ENCODE results near the gene HPX. TPM values are rescaled to one million over a fixed set of nuclear protein-coding genes. Genes with fewer than 3 reads are reported as not detected.

Gene HPX
- total RNA-seq, 2 donors from 2014 or later: 1.2 to 1.6 TPM

DNA sequence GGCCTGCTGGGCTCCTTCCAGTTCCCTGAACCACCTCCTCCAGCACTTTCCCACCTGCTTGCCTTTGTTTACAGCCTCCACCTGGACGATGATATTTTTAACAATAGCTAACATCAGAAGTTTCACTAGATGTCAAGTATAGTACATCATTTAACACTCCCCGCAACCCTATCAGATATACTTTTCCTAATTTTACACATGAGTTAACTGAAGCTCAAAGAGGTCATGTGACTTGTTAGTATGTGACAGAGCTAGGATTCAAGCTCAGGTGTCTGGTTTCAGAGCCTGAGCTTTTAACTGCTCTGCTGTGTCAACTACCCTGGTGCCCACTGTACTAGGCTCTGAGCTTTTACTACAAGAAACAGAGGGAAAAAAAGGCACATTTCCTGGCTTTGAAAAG lies 14.3 kb upstream of the HPX start:
- Mint-ChIP-seq H3K36me3 (ENCODE audit: insufficient read depth in 2 of 2) (no peaks in the 10 kb centered on the region), H3K4me3 (no peak overlapping the region), H3K27me3 (ENCODE audit: low read depth) (no peaks in the 10 kb centered on the region), H3K27ac (no peak overlapping the region), H3K9me3 (no peaks in the 10 kb centered on the region), H3K4me1 (ENCODE audit: low read depth) (no peaks in the 10 kb centered on the region)
- ATAC-seq (replicated peaks in 1 of 2) (no peak), DNase-seq (no peak)

DNA sequence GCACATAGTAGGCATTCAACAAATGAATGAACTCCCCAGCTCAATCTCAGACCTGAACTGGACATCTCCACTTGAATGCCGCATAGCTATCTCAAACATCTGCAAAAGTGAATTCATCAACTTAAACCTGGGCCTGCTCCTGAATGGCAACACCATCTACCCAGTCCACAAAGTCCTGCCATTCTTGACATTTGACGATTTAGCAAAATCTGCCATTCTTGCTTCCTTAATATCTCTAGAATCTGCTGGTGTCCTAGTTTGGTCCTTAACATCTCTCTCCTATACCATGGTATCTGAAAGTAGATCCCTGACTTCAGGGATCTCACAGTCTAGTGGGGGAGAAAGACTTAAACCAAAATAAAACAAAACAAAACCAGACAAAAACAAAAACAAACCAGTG lies 12.4 kb upstream of the HPX start:
- no peaks in the 10 kb centered on the region for H3K36me3 Mint-ChIP-seq (ENCODE audit: insufficient read depth in 2 of 2)
- no peak overlapping the region for H3K4me3 Mint-ChIP-seq
- H3K27me3 Mint-ChIP-seq (ENCODE audit: low read depth): no peaks in the 10 kb centered on the region
- no peak for ATAC-seq (replicated peaks in 1 of 2)
- H3K9me3 Mint-ChIP-seq: no peaks in the 10 kb centered on the region
- H3K4me1 Mint-ChIP-seq (ENCODE audit: low read depth): no peaks in the 10 kb centered on the region
- H3K27ac Mint-ChIP-seq: no peak overlapping the region
- no peak for DNase-seq

DNA sequence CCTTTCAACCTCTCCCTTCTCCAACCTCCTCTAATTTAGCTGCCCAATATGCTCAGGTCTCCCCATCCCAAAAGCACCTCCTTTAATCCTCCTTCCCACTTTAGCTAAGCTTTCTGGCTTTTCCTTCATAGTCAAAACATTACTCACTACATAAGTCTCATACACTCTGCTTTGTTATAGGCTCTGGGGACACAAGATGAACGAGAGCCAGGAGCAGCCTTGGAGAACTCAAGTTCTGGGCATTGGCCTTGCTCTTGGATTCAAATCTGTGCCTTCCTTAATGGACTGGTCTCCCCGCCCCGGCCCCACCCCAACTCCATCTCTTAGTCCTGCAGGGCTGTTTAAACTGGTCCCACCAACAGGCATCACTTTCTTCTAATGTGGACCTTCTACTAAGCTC lies 11.4 kb upstream of the HPX start:
- H3K9me3 Mint-ChIP-seq: no peaks in the 10 kb centered on the region
- H3K27ac Mint-ChIP-seq: no peak overlapping the region
- ATAC-seq (replicated peaks in 1 of 2) (no peak), DNase-seq (no peak)
- H3K4me1 Mint-ChIP-seq (ENCODE audit: low read depth): no peaks in the 10 kb centered on the region
- no peak overlapping the region for H3K4me3 Mint-ChIP-seq
- no peaks in the 10 kb centered on the region for H3K36me3 Mint-ChIP-seq (ENCODE audit: insufficient read depth in 2 of 2)
- no peaks in the 10 kb centered on the region for H3K27me3 Mint-ChIP-seq (ENCODE audit: low read depth)

DNA sequence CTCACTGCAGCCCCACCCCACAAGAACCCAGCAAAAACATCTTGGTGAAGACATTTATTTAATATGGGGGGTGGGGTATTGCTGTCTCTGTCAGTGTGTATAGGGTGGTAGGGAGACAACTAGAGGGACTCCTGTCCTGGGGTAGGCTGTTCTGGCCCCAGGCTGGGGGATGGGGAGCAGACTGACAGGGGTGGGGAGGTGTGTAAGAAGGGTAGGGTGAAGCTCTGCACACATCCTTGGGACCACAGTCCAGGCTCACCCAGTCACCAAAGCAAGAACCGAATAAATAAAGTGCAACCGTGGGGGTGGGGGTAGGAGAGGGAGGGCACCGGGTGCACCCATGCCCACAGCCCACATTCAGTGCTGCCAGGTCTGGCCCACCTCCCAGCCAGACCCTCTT lies 7.8 kb upstream of the HPX start:
- Mint-ChIP-seq H3K36me3 (ENCODE audit: insufficient read depth in 2 of 2) (no peaks in the 10 kb centered on the region), H3K27ac (no peak overlapping the region), H3K27me3 (ENCODE audit: low read depth) (no peaks in the 10 kb centered on the region), H3K4me3 (no peak overlapping the region), H3K9me3 (no peaks in the 10 kb centered on the region), H3K4me1 (ENCODE audit: low read depth) (no peaks in the 10 kb centered on the region)
- ATAC-seq (replicated peaks in 1 of 2) (no peak), DNase-seq (no peak)

DNA sequence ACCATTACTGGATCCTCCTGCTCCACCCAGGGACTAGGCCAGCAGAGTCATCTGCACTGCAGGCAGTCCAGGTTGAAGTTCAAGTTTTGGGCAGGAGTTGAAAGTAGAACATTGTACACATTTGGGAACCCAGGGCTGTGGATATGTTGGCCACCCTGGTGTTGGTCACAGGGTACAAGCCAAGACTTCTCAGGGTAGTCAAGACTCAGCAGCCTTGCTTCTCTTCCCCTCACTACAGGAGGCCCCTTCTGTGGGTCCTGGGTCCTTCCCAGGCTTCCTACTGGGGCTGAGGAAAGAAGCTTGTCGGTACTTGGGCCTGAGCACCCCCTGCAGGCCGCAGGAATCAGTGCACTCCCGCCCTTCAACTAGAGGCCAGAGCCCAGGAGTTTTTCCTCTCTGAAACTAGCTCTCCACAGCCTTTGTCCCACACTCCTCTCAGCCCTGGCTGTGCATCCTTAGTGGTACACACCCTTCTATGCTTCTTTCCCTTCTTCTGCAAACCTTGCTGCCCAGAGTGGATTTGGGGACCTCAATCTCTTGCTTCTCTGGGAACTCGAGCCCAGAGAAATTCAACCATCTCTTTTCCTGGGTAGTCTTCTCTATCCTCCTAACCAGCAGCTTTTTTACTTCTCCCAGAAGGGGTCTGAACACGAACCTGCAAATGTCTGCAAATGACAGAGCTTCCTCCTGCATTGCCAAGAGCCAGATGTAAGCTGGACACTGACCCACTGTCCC lies 2.6 kb upstream of the HPX start:
- peak; percentile 80 to 82 for ATAC-seq (replicated peaks in 1 of 2)
- Mint-ChIP-seq H3K27me3 (ENCODE audit: low read depth) (no peaks in the 10 kb centered on the region), H3K4me3 (no peak overlapping the region), H3K9me3 (no peaks in the 10 kb centered on the region), H3K27ac (no peak overlapping the region), H3K4me1 (ENCODE audit: low read depth) (no peaks in the 10 kb centered on the region), H3K36me3 (ENCODE audit: insufficient read depth in 2 of 2) (no peaks in the 10 kb centered on the region)
- peak; percentile 55 to 58 for DNase-seq

DNA sequence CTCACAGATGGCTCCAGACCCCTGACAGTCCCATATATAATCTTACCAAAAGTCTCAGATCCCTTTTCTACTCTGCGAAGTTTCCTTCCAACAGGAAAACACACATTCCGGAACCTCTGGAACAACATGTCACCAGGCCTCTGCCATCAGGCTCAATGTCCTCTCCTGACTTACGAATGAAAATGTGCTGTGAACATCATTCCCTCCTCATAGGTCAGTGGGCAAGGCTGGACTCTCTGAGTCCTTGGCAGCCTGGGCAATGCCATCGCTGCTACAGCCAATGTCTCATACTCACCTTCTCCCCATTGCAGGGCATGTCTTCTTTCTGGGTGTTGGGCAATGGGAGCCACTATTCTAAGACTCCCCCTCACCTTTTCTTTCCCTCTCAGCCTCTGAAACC lies 1.7 kb upstream of the HPX start:
- no peaks in the 10 kb centered on the region for H3K27me3 Mint-ChIP-seq (ENCODE audit: low read depth)
- no peaks in the 10 kb centered on the region for H3K36me3 Mint-ChIP-seq (ENCODE audit: insufficient read depth in 2 of 2)
- no peaks in the 10 kb centered on the region for H3K4me1 Mint-ChIP-seq (ENCODE audit: low read depth)
- no peak overlapping the region for H3K27ac Mint-ChIP-seq
- ATAC-seq (replicated peaks in 1 of 2) (no peak), DNase-seq (no peak)
- H3K4me3 Mint-ChIP-seq: no peak overlapping the region
- no peaks in the 10 kb centered on the region for H3K9me3 Mint-ChIP-seq

DNA sequence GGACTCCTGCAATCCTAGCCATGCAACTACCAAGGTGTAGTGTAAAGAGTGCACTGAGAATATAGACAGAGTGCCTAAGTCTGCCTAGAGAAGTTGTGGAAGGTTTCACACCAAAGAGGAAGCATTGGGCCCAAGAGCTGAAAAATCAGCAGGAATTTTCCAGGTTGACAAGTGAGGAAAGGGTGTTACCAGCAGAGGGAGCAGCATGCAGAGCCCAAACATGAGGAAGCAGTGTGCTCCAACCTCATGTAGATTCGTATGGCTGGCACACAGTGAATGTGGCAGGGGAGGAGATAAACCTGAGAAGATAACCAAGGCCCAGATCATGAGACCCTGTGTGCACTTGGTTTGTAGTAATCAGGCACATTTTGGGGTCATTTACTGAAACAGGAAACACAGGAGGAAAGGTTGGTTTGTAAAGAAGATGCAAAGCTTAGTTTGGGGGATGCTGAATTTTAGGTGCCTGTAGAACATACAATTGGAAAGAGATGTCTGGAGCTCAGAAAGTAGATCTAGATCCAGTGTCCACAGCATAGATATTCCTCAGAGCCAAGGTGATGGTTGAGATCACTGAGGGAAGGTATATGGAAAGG lies 1.7 kb downstream of the HPX start:
- H3K27ac Mint-ChIP-seq: no peak overlapping the region
- H3K4me1 Mint-ChIP-seq (ENCODE audit: low read depth): peaks cover 7% of the 10 kb centered on the region
- H3K36me3 Mint-ChIP-seq (ENCODE audit: insufficient read depth in 2 of 2): no peaks in the 10 kb centered on the region
- DNase-seq: peak; percentile 23 to 24
- no peak overlapping the region for H3K4me3 Mint-ChIP-seq
- no peaks in the 10 kb centered on the region for H3K9me3 Mint-ChIP-seq
- no peaks in the 10 kb centered on the region for H3K27me3 Mint-ChIP-seq (ENCODE audit: low read depth)
- peak; percentile 45 to 49 for ATAC-seq (replicated peaks in 1 of 2)

DNA sequence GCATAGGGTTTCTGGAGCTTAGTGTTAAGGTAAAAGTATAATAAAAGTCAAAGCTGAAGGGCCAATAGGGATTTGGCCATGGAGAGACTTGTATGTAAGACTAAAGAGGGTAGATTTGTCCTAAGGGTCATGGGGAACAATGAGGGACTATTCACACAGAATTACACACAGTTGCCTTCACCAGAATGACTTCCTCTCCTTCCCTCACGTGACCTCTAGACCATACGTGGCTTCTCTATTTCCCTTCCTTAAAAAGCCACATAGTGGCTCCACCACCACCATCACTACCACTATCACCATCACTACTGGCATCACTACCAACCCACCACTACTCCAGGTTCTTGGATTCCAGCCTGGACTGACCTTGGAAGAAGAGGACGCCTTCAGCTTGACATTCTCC lies 2.8 kb downstream of the HPX start:
- Mint-ChIP-seq H3K9me3 (no peaks in the 10 kb centered on the region), H3K4me3 (no peak overlapping the region), H3K4me1 (ENCODE audit: low read depth) (peaks cover 8% of the 10 kb centered on the region), H3K27ac (no peak overlapping the region), H3K27me3 (ENCODE audit: low read depth) (no peaks in the 10 kb centered on the region), H3K36me3 (ENCODE audit: insufficient read depth in 2 of 2) (no peaks in the 10 kb centered on the region)
- DNase-seq (no peak), ATAC-seq (replicated peaks in 1 of 2) (peak; percentile 42 to 60)

DNA sequence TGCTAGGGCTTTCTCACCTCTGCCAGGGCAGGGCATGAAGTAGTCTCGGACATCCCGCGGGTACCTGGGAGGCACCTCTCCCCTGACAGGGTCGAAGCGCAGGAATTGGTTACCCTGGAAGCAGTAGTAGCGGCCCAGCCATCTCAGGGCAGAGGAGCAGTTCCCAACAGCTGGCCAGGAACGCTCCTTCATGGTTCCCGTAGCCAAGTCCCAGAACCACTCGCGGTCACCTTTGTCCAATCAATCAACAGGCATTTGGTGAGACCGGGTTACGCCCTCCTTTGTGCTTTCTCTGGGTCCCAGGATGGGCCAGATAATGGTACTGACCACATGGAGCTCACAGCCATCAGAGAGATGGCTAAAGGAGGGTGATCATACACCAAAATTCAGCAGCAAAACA lies 3.4 kb downstream of the HPX start:
- H3K36me3 Mint-ChIP-seq (ENCODE audit: insufficient read depth in 2 of 2): no peaks in the 10 kb centered on the region
- H3K4me3 Mint-ChIP-seq: no peak overlapping the region
- peaks cover 13% of the 10 kb centered on the region for H3K4me1 Mint-ChIP-seq (ENCODE audit: low read depth)
- H3K27ac Mint-ChIP-seq: no peak overlapping the region
- DNase-seq (no peak), ATAC-seq (replicated peaks in 1 of 2) (no peak)
- H3K9me3 Mint-ChIP-seq: no peaks in the 10 kb centered on the region
- no peaks in the 10 kb centered on the region for H3K27me3 Mint-ChIP-seq (ENCODE audit: low read depth)

DNA sequence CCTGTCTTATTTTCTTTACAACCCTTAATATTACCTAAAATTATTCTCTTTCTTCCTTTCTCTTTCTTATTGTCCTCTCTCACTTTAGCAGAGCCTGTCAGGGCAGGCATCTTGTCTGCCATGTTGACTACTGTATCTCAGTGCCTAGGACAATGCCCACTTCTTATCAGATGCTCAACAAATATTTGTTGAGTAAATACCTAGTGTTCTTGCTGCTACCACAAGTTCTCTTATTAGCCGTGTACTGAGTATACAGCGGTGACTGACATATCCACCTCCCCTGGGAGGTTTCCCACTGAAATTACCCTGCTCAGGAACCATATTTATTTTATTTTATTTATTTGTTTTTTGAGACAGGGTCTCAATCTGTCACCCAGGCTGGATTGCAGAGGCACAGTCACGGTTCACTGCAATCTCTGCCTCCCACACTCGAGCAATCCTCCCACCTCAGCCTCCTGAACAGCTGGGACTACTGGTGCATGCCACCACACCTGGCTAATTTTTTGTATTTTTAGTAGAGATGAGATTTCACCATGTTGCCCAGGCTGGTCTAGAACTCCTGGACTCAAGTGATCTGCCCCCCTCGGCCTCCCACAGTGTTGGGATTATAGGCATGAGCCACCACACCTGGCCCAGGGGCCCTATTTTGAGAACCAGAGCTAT lies 6.7 kb downstream of the HPX start:
- ATAC-seq (replicated peaks in 1 of 2) (no peak), DNase-seq (no peak)
- Mint-ChIP-seq H3K27me3 (ENCODE audit: low read depth) (no peaks in the 10 kb centered on the region), H3K9me3 (no peaks in the 10 kb centered on the region), H3K4me3 (no peak overlapping the region), H3K4me1 (ENCODE audit: low read depth) (peaks cover 13% of the 10 kb centered on the region), H3K36me3 (ENCODE audit: insufficient read depth in 2 of 2) (no peaks in the 10 kb centered on the region), H3K27ac (no peak overlapping the region)

DNA sequence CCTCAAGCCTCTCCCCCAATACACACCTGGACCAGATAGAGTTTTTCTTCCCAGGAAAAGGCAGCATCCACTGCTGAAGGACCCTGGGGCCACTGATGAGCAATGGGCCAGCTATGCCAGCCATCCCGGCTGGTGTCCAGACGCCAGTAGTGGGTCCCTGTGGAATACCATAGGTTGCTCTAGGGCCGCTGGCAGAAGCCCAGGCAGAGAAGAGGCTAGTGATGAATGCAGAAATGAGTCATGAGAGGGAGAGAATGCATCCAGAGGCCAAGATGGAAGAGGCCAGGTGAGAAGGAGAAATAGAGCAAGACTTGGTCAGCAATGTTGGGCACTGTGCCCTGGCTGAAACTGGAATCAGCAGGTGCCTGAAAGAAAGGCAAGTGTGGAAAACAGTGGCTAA lies 8.9 kb downstream of the HPX start:
- H3K36me3 Mint-ChIP-seq (ENCODE audit: insufficient read depth in 2 of 2): no peaks in the 10 kb centered on the region
- H3K27me3 Mint-ChIP-seq (ENCODE audit: low read depth): no peaks in the 10 kb centered on the region
- no peak overlapping the region for H3K27ac Mint-ChIP-seq
- H3K9me3 Mint-ChIP-seq: no peaks in the 10 kb centered on the region
- DNase-seq: no peak
- H3K4me3 Mint-ChIP-seq: no peak overlapping the region
- peaks cover 13% of the 10 kb centered on the region for H3K4me1 Mint-ChIP-seq (ENCODE audit: low read depth)
- no peak for ATAC-seq (replicated peaks in 1 of 2)

GRCh38 chr11:6427516-6427915 lies 13.3 kb downstream of the HPX start:
- H3K27me3 Mint-ChIP-seq (ENCODE audit: low read depth): peaks cover 13% of the 10 kb centered on the region
- no peak overlapping the region for H3K27ac Mint-ChIP-seq
- ATAC-seq (replicated peaks in 1 of 2) (no peak), DNase-seq (no peak)
- peaks cover 0 to 1% of the 10 kb centered on the region in 2 donors for H3K9me3 Mint-ChIP-seq
- no peaks in the 10 kb centered on the region for H3K4me1 Mint-ChIP-seq (ENCODE audit: low read depth)
- no peaks in the 10 kb centered on the region for H3K36me3 Mint-ChIP-seq (ENCODE audit: insufficient read depth in 2 of 2)
- H3K4me3 Mint-ChIP-seq: no peak overlapping the region

GRCh38 chr11:6420677-6421076 lies 20.1 kb downstream of the HPX start:
- Mint-ChIP-seq H3K27me3 (ENCODE audit: low read depth) (peaks cover 20% of the 10 kb centered on the region), H3K4me3 (no peak overlapping the region), H3K27ac (no peak overlapping the region), H3K9me3 (peaks cover 0 to 1% of the 10 kb centered on the region in 2 donors), H3K4me1 (ENCODE audit: low read depth) (peaks cover 9% of the 10 kb centered on the region), H3K36me3 (ENCODE audit: insufficient read depth in 2 of 2) (peaks cover 0 to 1% of the 10 kb centered on the region in 2 donors)
- ATAC-seq (replicated peaks in 1 of 2) (no peak), DNase-seq (no peak)
